ENCODE data around the gene MYO18A. TPM values are rescaled to one million over a fixed set of nuclear protein-coding genes. Genes with fewer than 3 reads are reported as not detected.

The MYO18A gene
- polyA plus RNA-seq, 12 donors, result 125 to 328 (median 222) TPM; not detected in 1

DNA sequence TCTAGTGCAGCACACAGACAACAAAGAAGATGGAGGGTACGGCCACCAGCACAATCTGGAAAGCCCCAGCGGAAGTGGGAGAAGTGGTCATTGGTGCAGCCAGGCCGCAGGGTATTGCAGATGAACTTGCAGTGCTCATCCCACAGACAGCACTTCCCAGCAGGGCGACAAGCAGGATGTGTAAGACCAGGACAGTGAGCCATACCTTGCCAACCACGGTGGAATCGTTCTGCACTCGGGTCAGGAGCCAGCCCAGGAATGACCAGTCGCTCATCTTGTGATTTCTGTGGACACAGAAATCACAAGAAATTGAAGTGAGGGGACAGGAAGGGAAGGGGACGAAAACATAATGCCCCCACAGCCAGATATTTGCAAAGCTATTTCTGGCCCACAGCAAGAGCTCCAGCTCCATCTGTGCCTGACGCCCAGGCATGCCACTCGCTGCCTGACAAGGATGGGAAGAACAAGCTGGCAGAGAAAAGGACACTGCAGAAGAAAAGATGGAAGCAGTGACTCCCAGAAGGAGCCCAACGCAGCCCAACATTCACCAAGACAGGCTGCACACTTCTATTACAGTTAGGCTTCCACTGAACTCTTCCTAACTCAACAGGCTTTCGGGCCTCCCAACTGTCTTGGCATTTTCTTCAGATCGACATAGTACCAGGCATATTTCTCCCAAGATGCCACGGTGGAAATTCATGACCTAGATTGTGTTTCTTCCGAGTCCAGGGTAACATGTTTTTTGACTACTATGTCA, 17.5 kb upstream of the MYO18A start:
- DNase-seq, result no peak

DNA sequence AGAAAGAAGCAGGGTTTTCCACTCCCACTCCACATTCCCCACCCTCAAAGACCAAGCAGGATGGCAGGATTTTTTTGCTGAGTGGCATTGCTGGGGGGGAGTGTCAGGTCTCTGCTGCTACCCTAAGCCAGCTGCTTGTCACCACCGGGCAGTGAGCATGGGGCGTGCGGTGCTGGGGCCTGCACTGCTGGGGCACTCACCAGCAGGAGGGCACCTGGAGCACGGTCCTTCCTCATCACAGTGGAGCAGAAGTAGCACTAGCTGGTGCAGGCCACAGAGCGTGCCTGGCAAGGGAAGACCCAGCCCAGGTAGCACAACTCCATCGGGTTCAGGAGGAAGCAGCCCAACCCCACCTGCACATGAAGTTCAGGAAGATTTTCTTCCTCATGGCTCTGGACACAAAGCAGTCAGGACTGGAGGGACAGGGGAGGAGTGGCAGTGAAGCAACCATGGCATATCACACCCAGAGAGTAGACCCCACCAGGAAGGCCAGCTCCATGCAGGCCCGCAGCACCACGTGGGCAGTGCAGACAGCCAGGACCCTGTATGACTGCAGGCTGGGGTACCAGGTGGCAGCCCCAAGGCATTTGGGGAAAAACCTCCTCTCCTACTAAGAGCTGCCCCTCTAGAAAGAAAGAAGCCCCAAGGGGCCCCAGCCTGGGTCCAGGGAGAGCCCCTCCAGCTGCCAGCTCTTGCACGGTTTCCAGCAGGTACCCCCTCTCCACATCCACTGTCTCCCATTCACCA, 16.7 kb upstream of the MYO18A start:
- DNase-seq, result no peak

DNA sequence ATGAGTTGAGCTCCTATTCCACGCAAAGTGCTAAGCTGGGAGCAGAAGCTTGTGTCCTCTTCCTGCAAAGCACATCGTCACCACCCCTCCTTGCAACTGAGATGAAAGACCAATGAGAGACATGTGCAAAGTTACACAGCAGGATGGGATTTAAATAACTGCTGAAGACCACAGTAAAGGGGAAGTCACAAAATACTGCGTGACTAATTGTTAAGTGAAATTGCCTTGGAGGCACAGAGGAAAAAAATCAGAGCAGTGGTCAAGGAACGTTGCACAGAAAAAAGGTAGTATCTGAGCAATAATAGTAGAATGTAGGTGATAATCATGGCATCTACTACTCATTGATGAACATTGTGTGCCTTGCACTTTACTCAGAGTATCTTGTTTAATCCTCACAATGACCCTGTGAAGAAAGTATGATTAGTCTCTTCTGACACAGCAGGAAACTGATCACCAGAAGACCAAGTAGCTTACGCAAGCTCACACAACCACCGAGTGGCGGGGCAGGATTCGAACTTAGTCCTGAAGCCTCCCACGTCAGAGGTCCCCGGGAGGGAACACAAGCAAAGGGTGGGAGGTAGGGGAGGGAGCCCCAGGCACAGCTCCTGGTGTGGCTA, 15.4 kb upstream of the MYO18A start:
- DNase-seq, result no peak

GRCh38 chr17:29194669-29195068, 14.5 kb upstream of the MYO18A start:
- DNase-seq, result no peak

DNA sequence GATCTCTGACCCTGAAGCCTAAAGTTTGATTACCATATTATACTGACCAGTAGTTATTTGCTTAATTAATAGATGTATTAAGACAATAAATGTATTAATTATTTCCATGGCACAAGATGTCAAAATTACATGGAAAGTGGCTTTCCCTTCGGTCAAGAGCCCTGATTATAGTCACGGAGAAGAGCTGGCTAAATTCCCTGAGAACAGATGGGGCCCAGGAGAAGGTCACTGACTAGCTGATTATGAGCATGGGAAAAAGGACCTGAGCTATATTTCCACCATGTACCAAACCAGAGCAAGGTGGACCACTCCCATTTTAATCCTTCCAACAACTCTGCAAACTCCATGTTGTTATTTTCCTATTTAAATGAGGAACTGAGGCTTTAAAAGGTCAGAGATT, 12.9 kb upstream of the MYO18A start:
- no peak for DNase-seq

- no peak for DNase-seq
Measured at GRCh38 chr17:29190592-29191207, 10.5 kb upstream of the MYO18A start.

- no peak for DNase-seq
Measured at GRCh38 chr17:29190039-29190438, 9.8 kb upstream of the MYO18A start.

GRCh38 chr17:29189355-29189754, 9.2 kb upstream of the MYO18A start:
- no peak for DNase-seq

- DNase-seq, result no peak
Measured at GRCh38 chr17:29181226-29181625, 1.0 kb upstream of the MYO18A start.

DNA sequence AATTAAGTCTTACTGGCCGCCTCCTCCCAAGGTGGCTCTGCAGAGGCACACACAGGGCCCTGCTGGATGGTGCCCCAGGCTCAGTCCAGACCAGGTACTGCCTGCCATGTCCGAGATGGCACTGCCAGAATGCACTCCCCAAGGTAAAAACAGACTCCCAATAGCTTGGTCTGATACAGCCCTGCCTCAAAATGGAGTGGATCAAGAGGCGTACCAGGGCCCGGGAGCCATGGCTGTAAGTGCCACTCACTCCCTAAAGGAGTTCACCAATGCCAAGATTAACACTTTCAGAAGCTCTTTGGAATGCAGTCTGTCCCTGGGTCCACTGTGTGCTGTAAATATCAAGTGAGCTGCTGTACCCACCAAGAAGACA, 576 bp upstream of the MYO18A start:
- no peak for DNase-seq

DNA sequence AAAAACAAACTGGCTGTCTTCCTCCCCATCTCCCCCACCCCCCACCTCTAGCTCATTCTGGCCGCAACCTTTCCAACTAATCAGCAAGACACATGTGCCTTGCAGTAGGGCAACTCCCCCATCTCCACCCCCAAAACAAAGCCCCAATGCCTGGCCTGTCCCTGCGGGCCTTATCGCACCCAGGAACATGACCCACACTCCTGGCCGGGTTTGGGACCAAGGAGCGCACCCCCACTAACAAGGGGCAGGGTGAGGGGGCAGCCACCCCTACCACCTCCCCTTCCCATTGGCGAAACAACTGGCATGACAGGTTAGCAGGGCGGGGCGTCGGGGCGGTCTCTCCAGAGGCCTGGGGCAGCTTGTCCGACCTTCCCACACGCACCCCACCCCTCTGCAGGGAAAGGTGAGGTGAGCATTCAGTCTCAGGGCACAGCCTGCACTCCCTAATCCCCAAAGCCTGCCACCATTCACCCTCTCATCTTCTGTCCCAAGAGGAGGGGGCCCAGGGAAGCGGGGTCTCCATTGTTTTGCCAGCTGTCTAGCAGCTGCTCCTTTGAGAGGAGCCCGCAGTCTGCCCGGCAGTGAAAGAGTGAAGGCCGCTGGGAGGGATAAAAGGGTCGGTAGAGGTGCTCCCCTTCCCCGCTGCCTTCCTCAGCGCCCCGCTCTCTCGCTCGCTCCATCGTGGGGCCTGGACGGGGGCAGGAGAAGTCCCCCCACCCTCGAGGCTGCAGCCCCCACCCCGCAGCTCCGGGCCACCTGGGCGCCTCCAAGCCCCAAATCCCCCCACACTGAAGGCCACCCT, 765 bp downstream of the MYO18A start:
- no peak for DNase-seq

- DNase-seq, result no peak
Measured at GRCh38 chr17:29178750-29179231, 1.4 kb downstream of the MYO18A start.

- DNase-seq, result no peak
Measured at GRCh38 chr17:29177871-29178749, 2.1 kb downstream of the MYO18A start.

DNA sequence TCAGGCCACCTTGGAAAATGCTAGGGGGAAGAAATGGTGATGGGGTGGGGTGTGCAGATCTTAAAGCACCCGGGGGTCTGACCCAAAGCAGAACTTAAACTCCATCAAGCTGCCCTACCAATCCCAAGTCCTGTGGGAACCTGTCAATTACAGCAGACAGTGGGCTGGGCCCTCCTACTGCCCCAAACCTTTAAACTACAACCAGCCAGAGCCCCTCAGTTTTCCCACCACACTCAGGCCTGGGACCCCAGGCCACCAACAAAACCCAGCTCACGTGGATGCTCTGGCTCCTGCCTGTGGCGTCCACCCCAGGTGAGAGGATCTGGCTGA, 2.7 kb downstream of the MYO18A start:
- DNase-seq, result no peak

- no peak for DNase-seq
Measured at GRCh38 chr17:29176558-29177351, 3.4 kb downstream of the MYO18A start.

GRCh38 chr17:29175349-29175748, 4.8 kb downstream of the MYO18A start:
- DNase-seq, result no peak

DNA sequence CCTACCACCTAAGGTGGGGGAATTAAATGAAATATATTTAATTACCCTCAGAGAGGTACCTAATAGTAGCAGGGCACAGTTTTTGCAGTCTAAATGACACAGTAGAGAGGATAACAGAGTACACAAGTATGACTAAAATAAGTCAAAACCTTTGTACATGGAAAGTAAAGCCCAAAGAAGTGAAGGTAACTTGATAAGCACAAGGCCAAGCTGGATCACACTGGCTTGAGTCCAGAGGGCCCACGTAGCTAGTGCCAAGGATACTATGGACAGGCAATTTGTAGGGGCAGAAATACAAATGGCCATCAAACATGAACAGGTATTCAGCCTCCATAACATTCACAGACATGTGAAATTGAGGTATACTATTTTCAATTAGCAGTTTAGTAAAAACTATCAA, 7.6 kb downstream of the MYO18A start:
- no peak for DNase-seq

- DNase-seq, result no peak
Measured at GRCh38 chr17:29170682-29171081, 9.5 kb downstream of the MYO18A start.

DNA sequence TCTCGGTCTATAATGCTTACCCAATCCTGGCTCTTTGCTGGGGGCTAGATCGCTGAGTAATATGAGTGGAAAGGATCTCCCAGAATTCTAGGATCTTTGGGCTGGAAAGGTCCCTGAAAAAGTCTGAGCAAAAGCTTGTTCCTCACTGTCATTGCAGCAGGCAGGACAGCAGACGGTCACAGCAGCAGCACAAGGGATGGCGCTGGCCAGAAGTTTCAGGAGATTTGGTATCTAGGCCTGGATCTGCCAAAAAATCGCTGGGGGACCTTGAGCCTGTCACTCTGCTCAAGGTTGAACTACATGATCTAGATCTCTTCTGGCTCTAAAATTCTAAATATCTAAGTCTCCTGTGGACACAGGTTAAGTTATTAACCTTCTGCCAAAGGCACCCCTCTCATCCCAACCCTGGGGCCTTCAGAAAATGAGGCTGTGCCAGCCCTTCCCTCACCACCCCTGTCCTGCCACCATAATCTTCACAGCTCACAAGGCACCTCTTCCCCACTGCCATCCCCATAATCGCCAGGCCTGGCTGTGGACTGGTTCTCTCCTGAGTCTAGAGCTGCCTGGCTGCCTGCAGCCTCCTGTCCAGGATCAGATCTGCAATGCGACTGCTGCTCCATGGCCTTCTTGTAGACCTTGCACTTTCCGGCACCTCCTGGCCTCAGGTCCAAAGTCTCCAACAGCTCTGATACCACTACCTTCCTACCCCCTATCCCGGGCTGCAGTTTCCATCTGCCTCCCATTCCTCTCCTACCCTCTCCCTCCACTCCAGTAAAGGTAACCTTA, 10.2 kb downstream of the MYO18A start:
- no peak for DNase-seq
